GM12801 (cell line): ENCODE results near the gene HSPB9.

Experiments
- CTCF ChIP-seq: IDR thresholded peaks from one replicate; pipeline ENCODE4 v1.5.1; 2011; ENCODE audit warnings: control low read depth; ENCODE audit not compliant: insufficient read length; ENCODE audit errors: extremely low read depth

The HSPB9 gene

GRCh38 chr17:42146911-42147607 lies 24.5 kb downstream of the HSPB9 start:
- no peak for TF ChIP-seq CTCF

- no peak for TF ChIP-seq CTCF
Observed at GRCh38 chr17:42153919-42154742, 31.5 kb downstream of the HSPB9 start.

- no peak for TF ChIP-seq CTCF
Observed at GRCh38 chr17:42155614-42156045, 33.0 kb downstream of the HSPB9 start.

GRCh38 chr17:42159796-42160530 lies 37.4 kb downstream of the HSPB9 start:
- TF ChIP-seq CTCF, result no peak

GRCh38 chr17:42160531-42160910 lies 37.9 kb downstream of the HSPB9 start:
- no peak for TF ChIP-seq CTCF

DNA sequence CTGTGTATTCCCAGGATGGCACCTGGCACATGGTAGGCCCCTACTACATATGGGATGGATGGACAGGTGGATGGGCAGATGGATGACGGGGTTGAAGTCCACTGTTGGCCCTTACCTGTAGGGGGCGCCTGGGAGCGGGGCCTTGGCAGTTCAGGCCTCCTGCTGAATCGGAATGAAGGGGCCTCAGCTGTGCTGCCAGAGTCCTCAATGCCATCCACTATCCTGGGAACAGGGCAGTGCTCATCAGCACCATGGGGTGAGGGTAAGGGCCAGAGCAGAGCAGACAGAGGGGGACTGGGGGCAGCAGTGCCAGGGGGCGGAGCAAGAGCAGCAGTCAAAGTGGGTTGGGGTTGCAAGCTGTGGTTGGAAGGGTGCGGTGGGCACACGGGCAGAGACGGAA lies 40.5 kb downstream of the HSPB9 start:
- no peak for TF ChIP-seq CTCF
